Measurements from ENCODE around the gene RHEB. TPM values are rescaled to one million over a fixed set of nuclear protein-coding genes. Genes with fewer than 3 reads are reported as not detected.

RHEB gene
- total RNA-seq, 1 donor from 2014 or later: 81.0 TPM

GRCh38 chr7:151493083-151493482, 26.6 kb downstream of the RHEB start:
- Mint-ChIP-seq H3K36me3 (peaks cover 12% of the 10 kb centered on the region), H3K4me1 (ENCODE audit: unreplicated experiment) (peaks cover 44% of the 10 kb centered on the region), H3K27me3 (no peaks in the 10 kb centered on the region), H3K9me3 (peaks cover 3% of the 10 kb centered on the region), H3K4me3 (no peak overlapping the region), H3K27ac (peak overlapping the region; percentile 69)
- no peak for DNase-seq (ENCODE audit: extremely low spot score, unreplicated experiment)
- no peak for TF ChIP-seq CTCF (conservative IDR thresholded peaks at IDR 0.05)

GRCh38 chr7:151491859-151492258, 27.8 kb downstream of the RHEB start:
- Mint-ChIP-seq H3K36me3 (peaks cover 17% of the 10 kb centered on the region), H3K27ac (peak overlapping the region; percentile 93), H3K9me3 (peaks cover 3% of the 10 kb centered on the region), H3K4me3 (no peak overlapping the region), H3K27me3 (no peaks in the 10 kb centered on the region), H3K4me1 (ENCODE audit: unreplicated experiment) (peaks cover 44% of the 10 kb centered on the region)
- no peak for DNase-seq (ENCODE audit: extremely low spot score, unreplicated experiment)
- TF ChIP-seq CTCF (conservative IDR thresholded peaks at IDR 0.05): no peak

- Mint-ChIP-seq H3K27ac (peak overlapping the region; percentile 8), H3K36me3 (peaks cover 24% of the 10 kb centered on the region), H3K27me3 (no peaks in the 10 kb centered on the region), H3K4me1 (ENCODE audit: unreplicated experiment) (peaks cover 37% of the 10 kb centered on the region), H3K9me3 (peaks cover 3% of the 10 kb centered on the region), H3K4me3 (no peak overlapping the region)
- no peak for DNase-seq (ENCODE audit: extremely low spot score, unreplicated experiment)
- TF ChIP-seq CTCF (conservative IDR thresholded peaks at IDR 0.05): no peak
Measured at GRCh38 chr7:151490456-151491105, 29.1 kb downstream of the RHEB start.

GRCh38 chr7:151489498-151489897, 30.2 kb downstream of the RHEB start:
- no peak for DNase-seq (ENCODE audit: extremely low spot score, unreplicated experiment)
- Mint-ChIP-seq H3K4me1 (ENCODE audit: unreplicated experiment) (peaks cover 30% of the 10 kb centered on the region), H3K4me3 (no peak overlapping the region), H3K27me3 (no peaks in the 10 kb centered on the region), H3K9me3 (peaks cover 3% of the 10 kb centered on the region), H3K27ac (no peak overlapping the region), H3K36me3 (peaks cover 29% of the 10 kb centered on the region)
- no peak for TF ChIP-seq CTCF (conservative IDR thresholded peaks at IDR 0.05)

- Mint-ChIP-seq H3K36me3 (peaks cover 37% of the 10 kb centered on the region), H3K4me3 (no peak overlapping the region), H3K9me3 (peaks cover 3% of the 10 kb centered on the region), H3K27me3 (no peaks in the 10 kb centered on the region), H3K4me1 (ENCODE audit: unreplicated experiment) (peaks cover 20% of the 10 kb centered on the region), H3K27ac (no peak overlapping the region)
- no peak for TF ChIP-seq CTCF (conservative IDR thresholded peaks at IDR 0.05)
- DNase-seq (ENCODE audit: extremely low spot score, unreplicated experiment): no peak
Measured at GRCh38 chr7:151488096-151488495, 31.6 kb downstream of the RHEB start.
